Thyroid gland (tissue), 4 donors: ENCODE measurements around the gene PHF21A.

ENCODE experiments used
- POLR2A ChIP-seq, 2 donors: fragments of 450-650 bp; IDR thresholded peaks; one replicate each; pipeline ENCODE4 v1.6.1; 2017; ENCODE audit warnings: antibody characterized with exemption in 2 of 2, mild to moderate bottlenecking in 2 of 2, moderate library complexity in 1 of 2
- TF ChIP-seq, protein P1 (sequence below), 6 experiments: fragments of 200-600 bp in 3 of 6; fragments of 450-650 bp in 3 of 6; sonication (generic) in 3 of 6; IDR thresholded peaks; one replicate each; pipeline ENCODE4 v1.5.1; 2016 to 2019; ENCODE audit warnings: antibody characterized with exemption in 6 of 6, mild to moderate bottlenecking in 2 of 6, inconsistent platforms in 1 of 6, moderate library complexity in 1 of 6

DNA sequence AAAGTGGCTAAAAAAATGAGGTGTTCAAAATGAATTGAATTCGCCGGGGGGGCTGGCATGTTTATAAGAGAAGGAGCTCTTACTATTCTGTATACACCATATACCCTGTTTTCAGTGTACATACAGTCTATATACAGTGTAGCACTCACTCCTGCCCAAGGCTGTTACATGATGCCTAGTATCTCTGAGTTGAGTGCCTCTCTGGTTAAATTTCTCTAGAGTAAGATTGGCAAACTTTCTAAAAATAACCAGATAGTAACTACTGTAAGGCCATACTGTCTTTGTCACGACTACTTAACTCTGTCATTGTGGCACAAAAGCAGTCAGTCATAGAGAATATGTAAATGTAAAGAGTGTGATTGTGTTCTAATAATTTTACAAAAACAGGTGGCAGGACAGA, 58.1 kb downstream of the PHF21A start:
- TF ChIP-seq, protein P1, sequence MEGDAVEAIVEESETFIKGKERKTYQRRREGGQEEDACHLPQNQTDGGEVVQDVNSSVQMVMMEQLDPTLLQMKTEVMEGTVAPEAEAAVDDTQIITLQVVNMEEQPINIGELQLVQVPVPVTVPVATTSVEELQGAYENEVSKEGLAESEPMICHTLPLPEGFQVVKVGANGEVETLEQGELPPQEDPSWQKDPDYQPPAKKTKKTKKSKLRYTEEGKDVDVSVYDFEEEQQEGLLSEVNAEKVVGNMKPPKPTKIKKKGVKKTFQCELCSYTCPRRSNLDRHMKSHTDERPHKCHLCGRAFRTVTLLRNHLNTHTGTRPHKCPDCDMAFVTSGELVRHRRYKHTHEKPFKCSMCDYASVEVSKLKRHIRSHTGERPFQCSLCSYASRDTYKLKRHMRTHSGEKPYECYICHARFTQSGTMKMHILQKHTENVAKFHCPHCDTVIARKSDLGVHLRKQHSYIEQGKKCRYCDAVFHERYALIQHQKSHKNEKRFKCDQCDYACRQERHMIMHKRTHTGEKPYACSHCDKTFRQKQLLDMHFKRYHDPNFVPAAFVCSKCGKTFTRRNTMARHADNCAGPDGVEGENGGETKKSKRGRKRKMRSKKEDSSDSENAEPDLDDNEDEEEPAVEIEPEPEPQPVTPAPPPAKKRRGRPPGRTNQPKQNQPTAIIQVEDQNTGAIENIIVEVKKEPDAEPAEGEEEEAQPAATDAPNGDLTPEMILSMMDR (IDR thresholded peaks at IDR 0.05), result no peak
- no peak for TF ChIP-seq POLR2A (IDR thresholded peaks at IDR 0.05)
